NCI-H1417 treated with DMSO at 0.1 percent for 48 hours (cell line): Measurements from ENCODE around the gene FOCAD.
A peak's percentile ranks its signal among the peaks of the same experiment; 100 is the strongest.
"Not testable (repeated sequence)": the region's sequence is repeated elsewhere in the genome, so short reads cannot be mapped to it uniquely, and the experiment has no call there.

ENCODE experiments used
- DNase-seq: peaks from one replicate; lab custom pipeline; 2025; lab: John Stamatoyannopoulos, UW

FOCAD gene

GRCh38 chr9:20673537-20673936 lies 10.5 kb upstream of the FOCAD start:
- not testable (repeated sequence) for DNase-seq

- DNase-seq = no peak
Observed at GRCh38 chr9:20681467-20681866, 2.6 kb upstream of the FOCAD start.

- DNase-seq = no peak
Observed at GRCh38 chr9:20683351-20684034, 566 bp upstream of the FOCAD start.

GRCh38 chr9:20684875-20685696 lies 1.0 kb downstream of the FOCAD start:
- DNase-seq = no peak

GRCh38 chr9:20685769-20686168 lies 1.7 kb downstream of the FOCAD start:
- DNase-seq = no peak

GRCh38 chr9:20689833-20690232 lies 5.8 kb downstream of the FOCAD start:
- no peak for DNase-seq

GRCh38 chr9:20692554-20692953 lies 8.5 kb downstream of the FOCAD start:
- no peak for DNase-seq

GRCh38 chr9:20693068-20693467 lies 9.0 kb downstream of the FOCAD start:
- no peak for DNase-seq

- DNase-seq = no peak
Observed at GRCh38 chr9:20694248-20694647, 10.2 kb downstream of the FOCAD start.

- no peak for DNase-seq
Observed at GRCh38 chr9:20697021-20697719, 13.1 kb downstream of the FOCAD start.

- DNase-seq = no peak
Observed at GRCh38 chr9:20698782-20699181, 14.7 kb downstream of the FOCAD start.

GRCh38 chr9:20701060-20701459 lies 17.0 kb downstream of the FOCAD start:
- peak; percentile 37 for DNase-seq

- no peak for DNase-seq
Observed at GRCh38 chr9:20702570-20702969, 18.5 kb downstream of the FOCAD start.

- no peak for DNase-seq
Observed at GRCh38 chr9:20703146-20703545, 19.1 kb downstream of the FOCAD start.

- DNase-seq = no peak
Observed at GRCh38 chr9:20707708-20708107, 23.6 kb downstream of the FOCAD start.

GRCh38 chr9:20713172-20713571 lies 29.1 kb downstream of the FOCAD start:
- DNase-seq = no peak

GRCh38 chr9:20714442-20715415 lies 30.7 kb downstream of the FOCAD start:
- DNase-seq = no peak

- no peak for DNase-seq
Observed at GRCh38 chr9:20722221-20722620, 38.2 kb downstream of the FOCAD start.

- no peak for DNase-seq
Observed at GRCh38 chr9:20725675-20726074, 41.6 kb downstream of the FOCAD start.

GRCh38 chr9:20726144-20726543 lies 42.1 kb downstream of the FOCAD start:
- DNase-seq = no peak

- DNase-seq = no peak
Observed at GRCh38 chr9:20728493-20729220, 44.6 kb downstream of the FOCAD start.
